Upper lobe of left lung (tissue), 4 donors: Measurements from ENCODE around the gene PIK3R6.

Experiments used
- EP300 ChIP-seq, 4 donors: sonication (generic); formaldehyde crosslinking; IDR thresholded peaks; one replicate each; pipeline ENCODE4 v1.5.1; 2017; ENCODE audit warnings: antibody characterized with exemption in 4 of 4, control low read depth in 2 of 4
- POLR2A ChIP-seq, 4 donors: fragments of 450-650 bp; IDR thresholded peaks; one replicate each; pipeline ENCODE4 v1.5.1; 2016 to 2017; ENCODE audit warnings: antibody characterized with exemption in 4 of 4, mild to moderate bottlenecking in 2 of 4
- POLR2AphosphoS5 ChIP-seq, 2 donors: sonication (generic); formaldehyde crosslinking; IDR thresholded peaks; one replicate each; pipeline ENCODE4 v1.5.1; 2017; ENCODE audit warnings: antibody characterized with exemption in 2 of 2
- TF ChIP-seq, protein P1 (sequence below), 6 experiments: fragments of 450-650 bp in 4 of 6; fragments of 200-600 bp in 2 of 6; sonication (generic) in 2 of 6; IDR thresholded peaks; one replicate each; pipeline ENCODE4 v1.5.1; 2016 to 2019; ENCODE audit warnings: antibody characterized with exemption in 6 of 6

DNA sequence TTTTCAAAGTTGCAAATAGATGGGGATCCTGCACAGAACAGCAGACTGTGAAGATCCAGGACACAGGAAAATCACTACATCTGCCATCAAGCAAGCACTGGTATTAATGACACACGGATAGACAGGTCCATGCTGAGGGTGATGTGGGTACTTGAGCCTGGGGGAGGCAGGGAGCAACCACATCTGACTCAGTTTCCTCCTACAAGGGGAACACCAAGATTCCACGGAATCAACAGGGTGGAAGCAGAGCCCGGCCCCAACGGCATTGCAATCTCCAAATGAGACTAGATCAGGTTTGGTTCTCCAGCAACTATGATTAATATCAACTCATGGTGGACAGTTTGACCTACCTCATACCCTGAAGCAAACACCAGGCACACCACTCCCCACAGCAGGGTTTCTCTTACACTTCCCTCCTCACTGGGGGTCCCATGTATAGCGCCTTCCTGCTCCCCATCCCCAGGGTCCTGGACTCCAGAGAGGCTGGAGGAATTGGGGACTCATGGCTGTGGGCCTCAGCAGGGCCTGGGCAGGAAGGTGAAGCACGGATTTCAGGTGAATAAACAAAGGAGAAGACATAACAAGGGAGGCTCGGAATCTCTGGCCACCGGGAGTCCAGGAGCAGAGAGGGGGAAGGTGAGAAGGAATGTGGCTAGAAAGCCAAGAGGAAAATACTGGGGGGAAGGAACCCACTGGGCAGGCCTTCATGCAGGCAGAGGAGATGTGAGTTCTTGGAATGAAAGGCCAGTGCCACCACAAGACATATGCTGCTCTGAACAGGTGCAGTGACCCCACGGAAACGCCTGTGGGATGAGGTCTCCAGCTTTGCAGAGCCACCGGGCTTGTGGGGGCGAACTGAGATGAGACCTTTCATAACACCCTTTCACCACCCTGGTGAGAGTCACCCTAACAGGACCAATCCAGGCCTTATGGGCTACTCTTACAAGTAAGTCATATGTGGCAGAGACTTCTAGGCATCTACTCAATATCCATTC, 29.5 kb upstream of the PIK3R6 start:
- TF ChIP-seq, protein P1, sequence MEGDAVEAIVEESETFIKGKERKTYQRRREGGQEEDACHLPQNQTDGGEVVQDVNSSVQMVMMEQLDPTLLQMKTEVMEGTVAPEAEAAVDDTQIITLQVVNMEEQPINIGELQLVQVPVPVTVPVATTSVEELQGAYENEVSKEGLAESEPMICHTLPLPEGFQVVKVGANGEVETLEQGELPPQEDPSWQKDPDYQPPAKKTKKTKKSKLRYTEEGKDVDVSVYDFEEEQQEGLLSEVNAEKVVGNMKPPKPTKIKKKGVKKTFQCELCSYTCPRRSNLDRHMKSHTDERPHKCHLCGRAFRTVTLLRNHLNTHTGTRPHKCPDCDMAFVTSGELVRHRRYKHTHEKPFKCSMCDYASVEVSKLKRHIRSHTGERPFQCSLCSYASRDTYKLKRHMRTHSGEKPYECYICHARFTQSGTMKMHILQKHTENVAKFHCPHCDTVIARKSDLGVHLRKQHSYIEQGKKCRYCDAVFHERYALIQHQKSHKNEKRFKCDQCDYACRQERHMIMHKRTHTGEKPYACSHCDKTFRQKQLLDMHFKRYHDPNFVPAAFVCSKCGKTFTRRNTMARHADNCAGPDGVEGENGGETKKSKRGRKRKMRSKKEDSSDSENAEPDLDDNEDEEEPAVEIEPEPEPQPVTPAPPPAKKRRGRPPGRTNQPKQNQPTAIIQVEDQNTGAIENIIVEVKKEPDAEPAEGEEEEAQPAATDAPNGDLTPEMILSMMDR (IDR thresholded peaks at IDR 0.05) = no peak
- TF ChIP-seq POLR2AphosphoS5 (IDR thresholded peaks at IDR 0.05) (no peak), POLR2A (IDR thresholded peaks at IDR 0.05) (no peak), EP300 (IDR thresholded peaks at IDR 0.05) (no peak)
